Thyroid gland (tissue), 4 donors: ENCODE data around the gene GOLT1A.

Experiments used
- CTCF ChIP-seq, 6 experiments: fragments of 200-600 bp in 3 of 6; fragments of 450-650 bp in 3 of 6; sonication (generic) in 3 of 6; IDR thresholded peaks; one replicate each; pipeline ENCODE4 v1.5.1; 2016 to 2019; ENCODE audit warnings: antibody characterized with exemption in 6 of 6, mild to moderate bottlenecking in 2 of 6, inconsistent platforms in 1 of 6, moderate library complexity in 1 of 6
- POLR2A ChIP-seq, 2 donors: fragments of 450-650 bp; IDR thresholded peaks; one replicate each; pipeline ENCODE4 v1.6.1; 2017; ENCODE audit warnings: antibody characterized with exemption in 2 of 2, mild to moderate bottlenecking in 2 of 2, moderate library complexity in 1 of 2

- TF ChIP-seq CTCF (IDR thresholded peaks at IDR 0.05) = no peak
- TF ChIP-seq POLR2A (IDR thresholded peaks at IDR 0.05) = no peak
Observed at GRCh38 chr1:204224655-204225054, 10.9 kb upstream of the GOLT1A start.
